HCT116 (cell line): ENCODE results near the gene MAP2K1. TPM values are rescaled to one million over a fixed set of nuclear protein-coding genes. Genes with fewer than 3 reads are reported as not detected.
A peak's percentile ranks its signal among the peaks of the same experiment; 100 is the strongest.
"Not testable (repeated sequence)": the region's sequence is repeated elsewhere in the genome, so short reads cannot be mapped to it uniquely, and the experiment has no call there.

Experiments
- ATAC-seq: fragments of 200-7000 bp; cut with Tn5 transposase; 2 replicates; pipeline ENCODE4 v1.9.1; 2020; ENCODE audit warnings: mild to moderate bottlenecking, moderate library complexity
- BruUV-seq: library from RNA; stranded (reverse); fragments of 400-500 nt; replicated peaks from 2 replicates; lab custom pipeline; 2021; lab: Mats Ljungman, UMichigan
- CTCF ChIA-PET: fragments of 300-600 bp; sonication (Branson Sonifier 250); formaldehyde crosslinking; loops from one replicate; lab custom pipeline; 2021; ENCODE audit warnings: antibody characterized with exemption; lab: Charles Lee
- POLR2A ChIA-PET: fragments of 300-600, 350-600 bp; sonication (Branson Sonifier 250); formaldehyde crosslinking; loops from one replicate; lab custom pipeline; 2021; ENCODE audit warnings: antibody characterized with exemption; lab: Charles Lee
- RAD21 ChIA-PET, 2 experiments: fragments of 300-600 bp; sonication (Branson Sonifier 250); formaldehyde crosslinking; loops; one replicate each; lab custom pipeline; 2023; ENCODE audit warnings: low total read pairs in 2 of 2; ENCODE audit not compliant: uncharacterized antibody in 2 of 2, unreplicated experiment in 2 of 2, low non-redundant PET in 1 of 2; lab: Charles Lee
- DNase-seq: peaks from one replicate; pipeline ENCODE4 v3.0.0-alpha.2; 2010; ENCODE audit warnings: low read depth, low spot score
- H2AFZ ChIP-seq: fragments of 200-600 bp; shearing (Covaris generic), sonication (generic); 2 replicates; pipeline ENCODE4 v1.6.1; 2017; ENCODE audit warnings: low read depth, mixed run types, mixed read lengths, antibody characterized with exemption, low read length; ENCODE audit not compliant: poor library complexity, severe bottlenecking
- H3K27ac ChIP-seq: 2 replicates; pipeline ENCODE4 v1.5.1; 2012; ENCODE audit warnings: low read depth, low read length
- H3K27me3 ChIP-seq: fragments of 200-600 bp; sonication (generic); 2 replicates; pipeline ENCODE4 v1.6.1; 2016; ENCODE audit warnings: mixed run types, low read length, mixed read lengths; ENCODE audit not compliant: insufficient read depth
- H3K36me3 ChIP-seq, 2 experiments: fragments of 200-500 bp in 1 of 2; fragments of 200-600 bp in 1 of 2; sonication (Bioruptor generic) in 1 of 2; sonication (generic) in 1 of 2; 2 replicates each; pipeline versions ENCODE4 v1.5.1 to v1.6.1; 2014 to 2016; ENCODE audit warnings: low read length in 2 of 2, inconsistent platforms in 1 of 2, mixed read lengths in 1 of 2, mixed run types in 1 of 2; ENCODE audit not compliant: insufficient read depth in 2 of 2, control insufficient read depth in 1 of 2
- H3K4me1 ChIP-seq, 2 experiments: fragments of 200-600 bp in 1 of 2; sonication (generic) in 1 of 2; 2 replicates each; pipeline versions ENCODE4 v1.5.1 to v1.6.1; 2012 to 2017; ENCODE audit warnings: low read length in 2 of 2, inconsistent platforms in 1 of 2, mild to moderate bottlenecking in 1 of 2, mixed read lengths in 1 of 2, mixed run types in 1 of 2, moderate library complexity in 1 of 2; ENCODE audit not compliant: insufficient read depth in 2 of 2, control insufficient read depth in 1 of 2
- H3K4me2 ChIP-seq: fragments of 200-600 bp; sonication (generic); 2 replicates; pipeline ENCODE4 v1.6.1; 2017; ENCODE audit warnings: mixed run types, low read length, mixed read lengths
- H3K4me3 ChIP-seq, 2 experiments: fragments of 200-600 bp in 1 of 2; sonication (generic) in 1 of 2; replicated peaks in 1 of 2; 2 replicates each; pipeline ENCODE4 v1.5.1; 2011 to 2016; ENCODE audit warnings: low read length in 2 of 2, control low read depth in 1 of 2, low read depth in 1 of 2, mild to moderate bottlenecking in 1 of 2, mixed read lengths in 1 of 2, mixed run types in 1 of 2
- H3K79me2 ChIP-seq: fragments of 200-600 bp; sonication (generic); 2 replicates; pipeline ENCODE4 v1.6.1; 2017; ENCODE audit warnings: mild to moderate bottlenecking, mixed run types, low read length, moderate library complexity, mixed read lengths; ENCODE audit not compliant: insufficient read depth
- H3K9ac ChIP-seq: fragments of 200-600 bp; sonication (generic); 2 replicates; pipeline ENCODE4 v1.6.1; 2016; ENCODE audit warnings: low read length, mixed read lengths
- H3K9me2 ChIP-seq: fragments of 200-600 bp; sonication (generic), shearing (Covaris generic); 2 replicates; pipeline ENCODE4 v1.6.1; 2017; ENCODE audit warnings: mixed run types, mild to moderate bottlenecking, moderate library complexity; ENCODE audit not compliant: insufficient read depth
- H3K9me3 ChIP-seq, 2 experiments: fragments of 200-500 bp in 1 of 2; fragments of 200-600 bp in 1 of 2; sonication (Bioruptor generic) in 1 of 2; sonication (generic) in 1 of 2; 2 replicates each; pipeline ENCODE4 v1.6.1; 2014 to 2017; ENCODE audit warnings: low read length in 2 of 2, mixed read lengths in 2 of 2, inconsistent platforms in 1 of 2, low read depth in 1 of 2, mild to moderate bottlenecking in 1 of 2, mixed run types in 1 of 2, moderate library complexity in 1 of 2; ENCODE audit not compliant: control insufficient read depth in 1 of 2, insufficient read depth in 1 of 2
- H4K20me1 ChIP-seq: fragments of 200-600 bp; sonication (generic), shearing (Covaris generic); 2 replicates; pipeline ENCODE4 v1.6.1; 2017; ENCODE audit warnings: mixed run types, mild to moderate bottlenecking, moderate library complexity; ENCODE audit not compliant: insufficient read depth
- CBX3 ChIP-seq: IDR thresholded peaks from 2 replicates; pipeline ENCODE4 v1.6.1; 2012; ENCODE audit warnings: low read depth
- CEBPB ChIP-seq: IDR thresholded peaks from 2 replicates; pipeline ENCODE4 v1.6.1; 2012; ENCODE audit warnings: low read depth
- EGR1 ChIP-seq: IDR thresholded peaks from 2 replicates; pipeline ENCODE4 v1.6.1; 2012; ENCODE audit warnings: low read depth
- ELF1 ChIP-seq: IDR thresholded peaks from 2 replicates; pipeline ENCODE4 v1.6.1; 2012; ENCODE audit warnings: low read depth, borderline replicate concordance
- EZH2phosphoT487 ChIP-seq: fragments of 200-600 bp; IDR thresholded peaks from 2 replicates; pipeline ENCODE4 v1.6.1; 2018; ENCODE audit warnings: antibody characterized with exemption, borderline replicate concordance
- FOSL1 ChIP-seq: IDR thresholded peaks from 2 replicates; pipeline ENCODE4 v1.6.1; 2012; ENCODE audit warnings: low read depth
- JUND ChIP-seq: IDR thresholded peaks from 2 replicates; pipeline ENCODE4 v1.6.1; 2012
- POLR2A ChIP-seq: IDR thresholded peaks from 2 replicates; pipeline ENCODE4 v1.7.0; 2011; ENCODE audit warnings: borderline replicate concordance; ENCODE audit not compliant: insufficient read depth, insufficient read length; ENCODE audit errors: extremely low read depth
- POLR2AphosphoS5 ChIP-seq: IDR thresholded peaks from 2 replicates; pipeline ENCODE4 v1.6.1; 2011; ENCODE audit warnings: mild to moderate bottlenecking, low read depth, low read length, moderate library complexity
- RAD21 ChIP-seq: IDR thresholded peaks from 2 replicates; pipeline ENCODE4 v1.6.1; 2012; ENCODE audit warnings: low read depth, mild to moderate bottlenecking
- SP1 ChIP-seq: IDR thresholded peaks from 2 replicates; pipeline ENCODE4 v1.6.1; 2012; ENCODE audit warnings: low read depth
- SRF ChIP-seq: IDR thresholded peaks from 2 replicates; pipeline ENCODE4 v1.6.1; 2012; ENCODE audit warnings: low read depth
- TCF7L2 ChIP-seq: IDR thresholded peaks from 2 replicates; pipeline ENCODE4 v1.7.0; 2011; ENCODE audit warnings: borderline replicate concordance, inconsistent platforms; ENCODE audit not compliant: insufficient read depth, insufficient read length; ENCODE audit errors: extremely low read depth
- YY1 ChIP-seq: IDR thresholded peaks from 2 replicates; pipeline ENCODE4 v1.6.1; 2011; ENCODE audit warnings: low read length, low read depth, moderate library complexity, mild to moderate bottlenecking; ENCODE audit not compliant: insufficient replicate concordance; ENCODE audit errors: extremely low read depth
- intact Hi-C: fragments of 100-400 bp; cut with micrococcal nuclease; formaldehyde crosslinking; loops from 2 replicates; pipeline ENCODE4 v1.10.0; 2022
- total RNA-seq: library from RNA; stranded (reverse); gene quantifications from one replicate; pipeline ENCODE4 v1.2.1, GENCODE V29; 2021; ENCODE audit not compliant: unreplicated experiment
- TF ChIP-seq, protein P1 (sequence below), 3 experiments: fragments of 200-600 bp in 1 of 3; sonication (generic) in 1 of 3; IDR thresholded peaks in 2 of 3; conservative IDR thresholded peaks in 1 of 3; 2 replicates each; pipeline ENCODE4 v1.5.1; 2012 to 2017; ENCODE audit warnings: low read depth in 2 of 3, low read length in 2 of 3, antibody characterized with exemption in 1 of 3, borderline replicate concordance in 1 of 3, control low read depth in 1 of 3, mild to moderate bottlenecking in 1 of 3, mixed read lengths in 1 of 3, mixed run types in 1 of 3, moderate library complexity in 1 of 3; ENCODE audit not compliant: insufficient read depth in 1 of 3

Gene MAP2K1
- total RNA-seq, 1 experiment from 2014 or later, result 52.3 TPM

DNA sequence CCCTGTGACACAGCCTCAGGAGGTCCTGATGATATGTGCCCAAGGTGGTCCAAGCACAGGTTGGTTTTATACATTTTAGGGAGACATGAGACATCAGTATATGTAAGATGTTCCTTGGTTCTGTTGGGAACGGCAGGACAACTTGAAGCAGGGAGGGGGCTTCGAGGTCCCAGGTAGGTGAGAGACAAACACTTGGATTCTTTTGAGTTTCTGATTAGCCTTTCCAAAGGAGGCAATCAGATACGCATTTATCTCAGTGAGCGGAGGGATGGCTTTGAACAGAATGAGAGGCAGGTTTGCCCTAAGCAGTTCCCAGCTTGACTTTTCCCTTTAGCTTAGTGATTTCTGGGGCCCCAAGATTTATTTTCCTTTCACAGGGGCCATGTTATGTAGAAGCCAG, 84.1 kb downstream of the MAP2K1 start:
- RAD21 ChIA-PET, H2AFZ ChIP-seq, CTCF ChIA-PET, ATAC-seq, H4K20me1 ChIP-seq, H3K9ac ChIP-seq, H3K9me3 ChIP-seq, intact Hi-C loops, H3K9me2 ChIP-seq, H3K27me3 ChIP-seq, BruUV-seq, H3K79me2 ChIP-seq, H3K27ac ChIP-seq, H3K36me3 ChIP-seq, H3K4me3 ChIP-seq, DNase-seq, H3K4me2 ChIP-seq: not testable (repeated sequence)
- peaks cover 11 to 22% of the 10 kb centered on the region in 2 experiments; a peak in 3 of 4 replicates for H3K4me1 ChIP-seq
- POLR2A ChIA-PET, result interaction anchor here (1.8 kb wide), 1 partner anchor 9 kb away, joined by 7 read pairs; no protein-coding TSS in a partner anchor

DNA sequence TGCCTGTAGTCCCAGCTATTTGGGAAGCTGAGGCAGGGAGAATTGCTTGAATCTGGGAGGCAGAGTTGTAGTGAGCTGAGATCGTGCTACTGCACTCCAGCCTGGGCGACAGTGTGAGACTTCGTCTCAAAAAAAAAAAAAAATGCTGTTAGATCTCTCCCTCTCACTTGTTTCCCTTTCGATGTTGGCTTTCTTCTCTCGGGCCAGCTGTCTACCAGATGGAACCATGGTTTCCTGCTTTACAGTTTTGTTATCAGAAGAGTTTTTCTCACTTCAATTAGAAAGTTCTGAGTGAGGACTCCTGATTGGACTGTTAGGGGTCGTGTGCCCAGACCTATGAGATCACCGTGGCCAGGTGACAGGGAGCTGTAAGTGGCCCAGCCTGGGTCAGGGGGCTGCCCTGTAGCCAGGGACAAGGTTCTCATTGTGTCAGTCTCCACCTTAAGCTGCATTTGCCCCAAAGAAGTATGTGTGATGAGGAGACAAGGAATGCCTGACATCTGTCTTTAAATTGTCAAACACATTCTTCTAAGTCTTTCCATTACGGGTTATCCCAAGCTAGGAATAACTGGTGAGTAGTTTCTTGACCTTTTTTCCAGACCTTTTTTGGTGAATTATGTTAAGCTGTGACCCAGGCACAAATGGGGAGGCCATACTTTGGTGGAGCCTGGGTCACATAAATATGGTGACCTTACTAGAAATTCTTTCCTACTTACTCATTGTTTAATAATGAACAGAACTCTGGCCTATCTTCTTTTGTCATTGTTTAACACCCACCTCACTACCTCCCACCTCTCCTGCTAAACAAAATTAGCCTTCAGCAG, 85.7 kb downstream of the MAP2K1 start:
- ChIA-PET CTCF (no interaction called here), RAD21 (no interaction called here)
- intact Hi-C loops, result no loop called here
- H3K9ac ChIP-seq, result peak overlapping the region; percentile 6; the same call in 1 of the 2 replicates
- peak overlapping the region in 1 of 2 experiments; percentile 26; a peak in 2 of 4 replicates for H3K4me3 ChIP-seq
- no peak overlapping the region for H2AFZ ChIP-seq
- ATAC-seq, result peak; percentile 77; the same call in 1 of the 2 replicates
- no peaks in the 10 kb centered on the region for H3K9me3 ChIP-seq
- TF ChIP-seq, protein P1, sequence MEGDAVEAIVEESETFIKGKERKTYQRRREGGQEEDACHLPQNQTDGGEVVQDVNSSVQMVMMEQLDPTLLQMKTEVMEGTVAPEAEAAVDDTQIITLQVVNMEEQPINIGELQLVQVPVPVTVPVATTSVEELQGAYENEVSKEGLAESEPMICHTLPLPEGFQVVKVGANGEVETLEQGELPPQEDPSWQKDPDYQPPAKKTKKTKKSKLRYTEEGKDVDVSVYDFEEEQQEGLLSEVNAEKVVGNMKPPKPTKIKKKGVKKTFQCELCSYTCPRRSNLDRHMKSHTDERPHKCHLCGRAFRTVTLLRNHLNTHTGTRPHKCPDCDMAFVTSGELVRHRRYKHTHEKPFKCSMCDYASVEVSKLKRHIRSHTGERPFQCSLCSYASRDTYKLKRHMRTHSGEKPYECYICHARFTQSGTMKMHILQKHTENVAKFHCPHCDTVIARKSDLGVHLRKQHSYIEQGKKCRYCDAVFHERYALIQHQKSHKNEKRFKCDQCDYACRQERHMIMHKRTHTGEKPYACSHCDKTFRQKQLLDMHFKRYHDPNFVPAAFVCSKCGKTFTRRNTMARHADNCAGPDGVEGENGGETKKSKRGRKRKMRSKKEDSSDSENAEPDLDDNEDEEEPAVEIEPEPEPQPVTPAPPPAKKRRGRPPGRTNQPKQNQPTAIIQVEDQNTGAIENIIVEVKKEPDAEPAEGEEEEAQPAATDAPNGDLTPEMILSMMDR (IDR thresholded peaks at IDR 0.05 in 2 of 3, conservative IDR thresholded peaks at IDR 0.05 in 1 of 3; ENCODE audit: borderline replicate concordance in 1 of 3, insufficient read depth in 1 of 3, low read depth in 2 of 3, low read length in 2 of 3), result no peak
- TF ChIP-seq CEBPB, result no peak
- no peak for TF ChIP-seq FOSL1
- TF ChIP-seq CBX3, result no peak
- no peak for TF ChIP-seq EZH2phosphoT487
- no peak for TF ChIP-seq SRF
- TF ChIP-seq SP1, result no peak
- no peak for TF ChIP-seq EGR1
- TF ChIP-seq YY1, result no peak
- no peak for TF ChIP-seq TCF7L2
- TF ChIP-seq POLR2A, result no peak
- no peak for TF ChIP-seq POLR2AphosphoS5
- no peak for TF ChIP-seq ELF1
- no peak for TF ChIP-seq JUND
- no peak for TF ChIP-seq RAD21
- TF ChIP-seq, all 23 proteins: peak for 0
- Histone ChIP-seq H3K4me1 (peaks cover 11 to 22% of the 10 kb centered on the region in 2 experiments; a peak in 3 of 4 replicates), H3K27me3 (no peaks in the 10 kb centered on the region), H3K4me2 (peak overlapping the region; percentile 63), H4K20me1 (no peaks in the 10 kb centered on the region), H3K79me2 (no peaks in the 10 kb centered on the region), H3K27ac (no peak overlapping the region; the same call in 1 of the 2 replicates), H3K9me2 (no peaks in the 10 kb centered on the region), H3K36me3 (no peaks in the 10 kb centered on the region)
- POLR2A ChIA-PET, result no interaction called here
- no TSS peak for BruUV-seq
- DNase-seq, result no peak
